Nephron progenitor cell (in vitro differentiated cells): ENCODE data around the gene POLR1B.
"Not testable (repeated sequence)": the region's sequence is repeated elsewhere in the genome, so short reads cannot be mapped to it uniquely, and the experiment has no call there.

Experiments used
- DNase-seq: peaks from one replicate; pipeline ENCODE4 v3.0.0; 2021
- H3K27ac Mint-ChIP-seq: 2 replicates; pipeline ENCODE4 v1.8.0; 2021; ENCODE audit warnings: mild to moderate bottlenecking, moderate library complexity, mixed read lengths
- H3K27me3 Mint-ChIP-seq: 2 replicates; pipeline ENCODE4 v1.8.0; 2021; ENCODE audit warnings: mild to moderate bottlenecking, low read depth, mixed read lengths; ENCODE audit not compliant: poor library complexity
- H3K36me3 Mint-ChIP-seq: 2 replicates; pipeline ENCODE4 v1.8.0; 2021; ENCODE audit warnings: low read depth, mixed read lengths
- H3K4me1 Mint-ChIP-seq: 2 replicates; pipeline ENCODE4 v1.8.0; 2021; ENCODE audit warnings: mixed read lengths
- H3K4me3 Mint-ChIP-seq: 2 replicates; pipeline ENCODE4 v1.8.0; 2021; ENCODE audit warnings: mild to moderate bottlenecking, moderate library complexity, mixed read lengths
- H3K9me3 Mint-ChIP-seq: 2 replicates; pipeline ENCODE4 v1.8.0; 2021; ENCODE audit warnings: mild to moderate bottlenecking, moderate library complexity, mixed read lengths
- TF ChIP-seq, protein P1 (sequence below): fragments of 200-600 bp; sonication (generic); IDR thresholded peaks from 2 replicates; pipeline ENCODE4 v1.5.0; 2021; ENCODE audit warnings: antibody characterized with exemption

The POLR1B gene

DNA sequence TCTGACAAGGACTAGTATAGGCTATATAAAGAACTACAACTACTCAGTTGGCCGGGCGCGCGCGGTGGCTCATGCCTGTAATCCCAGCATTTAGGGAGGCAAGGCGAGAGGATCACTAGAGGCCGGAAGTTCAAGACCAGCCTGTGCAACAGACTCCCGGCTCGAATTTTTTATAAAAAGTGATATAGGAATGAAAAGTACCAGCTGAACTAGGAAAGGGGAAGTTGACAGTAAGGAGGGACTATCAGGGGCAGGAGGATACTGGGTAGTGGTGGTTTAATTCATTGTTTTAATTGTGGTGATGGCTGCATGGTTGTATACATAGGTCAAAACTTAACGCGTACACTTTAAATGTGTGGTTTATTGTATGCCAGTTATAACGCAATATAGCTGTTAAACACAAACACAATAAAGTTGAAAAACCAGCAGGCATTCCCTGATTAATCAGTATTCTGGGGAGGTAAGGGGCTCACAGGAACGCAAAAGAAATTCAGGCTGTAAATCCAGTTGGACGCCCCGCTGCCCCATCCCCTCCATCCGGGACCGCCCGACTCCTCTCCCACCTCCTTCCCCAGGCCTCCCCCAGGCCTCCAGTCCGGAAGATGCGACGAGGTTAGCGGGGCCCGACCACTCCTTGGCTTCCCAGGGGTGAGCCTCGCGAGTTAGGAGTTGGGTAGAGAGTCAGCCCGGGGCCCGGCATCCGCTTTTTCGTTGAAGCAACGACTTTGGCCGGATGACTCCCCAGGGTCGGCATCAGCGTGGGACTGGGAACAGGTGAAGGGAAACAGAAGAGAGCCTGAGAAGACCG, 746 bp upstream of the POLR1B start:
- TF ChIP-seq, protein P1, sequence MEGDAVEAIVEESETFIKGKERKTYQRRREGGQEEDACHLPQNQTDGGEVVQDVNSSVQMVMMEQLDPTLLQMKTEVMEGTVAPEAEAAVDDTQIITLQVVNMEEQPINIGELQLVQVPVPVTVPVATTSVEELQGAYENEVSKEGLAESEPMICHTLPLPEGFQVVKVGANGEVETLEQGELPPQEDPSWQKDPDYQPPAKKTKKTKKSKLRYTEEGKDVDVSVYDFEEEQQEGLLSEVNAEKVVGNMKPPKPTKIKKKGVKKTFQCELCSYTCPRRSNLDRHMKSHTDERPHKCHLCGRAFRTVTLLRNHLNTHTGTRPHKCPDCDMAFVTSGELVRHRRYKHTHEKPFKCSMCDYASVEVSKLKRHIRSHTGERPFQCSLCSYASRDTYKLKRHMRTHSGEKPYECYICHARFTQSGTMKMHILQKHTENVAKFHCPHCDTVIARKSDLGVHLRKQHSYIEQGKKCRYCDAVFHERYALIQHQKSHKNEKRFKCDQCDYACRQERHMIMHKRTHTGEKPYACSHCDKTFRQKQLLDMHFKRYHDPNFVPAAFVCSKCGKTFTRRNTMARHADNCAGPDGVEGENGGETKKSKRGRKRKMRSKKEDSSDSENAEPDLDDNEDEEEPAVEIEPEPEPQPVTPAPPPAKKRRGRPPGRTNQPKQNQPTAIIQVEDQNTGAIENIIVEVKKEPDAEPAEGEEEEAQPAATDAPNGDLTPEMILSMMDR = no peak
- H3K27ac Mint-ChIP-seq = peak overlapping the region; percentile 99

DNA sequence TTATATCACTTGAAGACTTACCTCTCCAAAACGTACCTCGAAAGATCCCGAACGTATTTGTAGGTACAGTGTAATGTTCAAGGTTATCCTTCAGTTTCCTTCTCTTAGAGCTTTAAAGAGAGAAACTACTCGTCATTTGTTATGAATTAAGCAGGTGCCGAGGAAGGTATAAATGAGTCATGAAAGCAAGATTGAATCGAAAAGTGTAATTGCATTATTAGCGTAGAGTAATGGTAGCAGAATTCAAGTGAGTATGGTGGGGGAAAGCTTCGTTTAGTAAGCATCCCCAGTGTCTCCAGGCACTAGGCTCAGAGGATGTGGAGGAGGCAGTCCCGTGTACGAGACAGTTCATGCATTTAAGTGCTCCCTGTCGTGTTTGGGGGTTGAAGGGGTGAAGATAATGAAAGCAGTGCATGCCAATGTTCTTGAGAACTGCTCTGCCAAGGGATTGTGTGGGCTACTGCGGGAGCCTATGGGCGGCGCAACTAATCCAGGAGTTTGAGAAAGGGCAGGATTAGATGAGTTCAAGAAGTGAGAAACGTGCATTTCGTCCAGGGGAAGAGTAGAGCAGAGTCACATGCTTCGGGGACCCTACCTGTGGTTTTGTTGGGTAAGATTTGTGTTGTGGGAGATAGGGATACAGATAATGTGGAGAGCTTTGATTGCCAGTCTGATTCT, 858 bp downstream of the POLR1B start:
- Mint-ChIP-seq H3K36me3 (peaks cover 12% of the 10 kb centered on the region), H3K4me1 (peaks cover 24% of the 10 kb centered on the region), H3K4me3 (no peak overlapping the region), H3K27me3 (no peaks in the 10 kb centered on the region), H3K27ac (no peak overlapping the region), H3K9me3 (no peaks in the 10 kb centered on the region)
- TF ChIP-seq, protein P1 = no peak
- DNase-seq = peak; percentile 11

More for the DNA sequence above, 746 bp upstream of the POLR1B start:
- Mint-ChIP-seq H3K4me3 (no peak overlapping the region), H3K9me3 (no peaks in the 10 kb centered on the region), H3K4me1 (peaks cover 13% of the 10 kb centered on the region), H3K36me3 (peaks cover 3% of the 10 kb centered on the region), H3K27me3 (no peaks in the 10 kb centered on the region)
- peak; percentile 71 for DNase-seq

DNA sequence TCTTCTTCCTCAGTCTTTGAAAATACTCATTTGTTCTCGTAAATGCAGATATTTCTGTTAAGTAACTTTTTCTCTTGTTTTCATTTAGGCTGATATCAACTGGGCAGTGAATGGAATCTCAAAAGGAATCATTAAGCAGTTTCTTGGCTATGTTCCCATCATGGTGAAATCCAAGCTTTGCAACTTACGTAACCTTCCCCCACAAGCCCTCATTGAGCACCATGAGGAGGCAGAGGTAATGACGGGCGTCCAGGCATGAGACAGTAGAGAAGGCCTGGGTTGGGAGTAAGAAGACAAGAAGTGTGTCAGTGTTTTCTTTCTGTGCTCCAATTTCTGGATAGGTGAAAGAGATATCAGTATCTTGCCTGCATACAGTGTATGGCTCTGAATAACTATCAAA, 5.1 kb downstream of the POLR1B start:
- Mint-ChIP-seq H3K4me3 (no peak overlapping the region), H3K36me3 (peaks cover 46% of the 10 kb centered on the region)
- TF ChIP-seq, protein P1 = no peak

DNA sequence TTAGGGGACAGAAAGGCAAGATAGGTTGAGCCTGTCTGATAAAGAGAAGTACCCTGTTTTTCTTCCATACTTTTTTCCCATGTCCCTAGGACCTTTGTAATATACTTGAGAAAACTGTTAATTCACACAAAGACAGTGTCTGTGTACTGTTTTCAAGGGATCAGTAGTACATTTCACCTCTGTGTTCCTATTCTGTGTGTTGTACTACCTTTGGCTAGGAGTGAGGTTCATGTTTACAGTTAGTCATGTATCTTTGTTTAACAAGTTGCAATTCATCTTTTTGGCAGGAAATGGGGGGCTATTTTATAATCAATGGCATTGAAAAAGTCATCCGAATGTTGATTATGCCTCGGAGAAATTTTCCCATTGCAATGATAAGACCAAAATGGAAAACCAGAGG, 6.7 kb downstream of the POLR1B start:
- H3K4me1 Mint-ChIP-seq = peaks cover 17% of the 10 kb centered on the region
- H3K36me3 Mint-ChIP-seq = peaks cover 61% of the 10 kb centered on the region
- no peak overlapping the region for H3K27ac Mint-ChIP-seq
- TF ChIP-seq, protein P1 = no peak
- no peaks in the 10 kb centered on the region for H3K9me3 Mint-ChIP-seq
- no peak for DNase-seq
- no peak overlapping the region for H3K4me3 Mint-ChIP-seq
- no peaks in the 10 kb centered on the region for H3K27me3 Mint-ChIP-seq

More for the DNA sequence above, 5.1 kb downstream of the POLR1B start:
- H3K9me3 Mint-ChIP-seq = no peaks in the 10 kb centered on the region
- peak; percentile 7 for DNase-seq
- no peaks in the 10 kb centered on the region for H3K27me3 Mint-ChIP-seq
- peaks cover 17% of the 10 kb centered on the region for H3K4me1 Mint-ChIP-seq
- peak overlapping the region; percentile 47 for H3K27ac Mint-ChIP-seq

DNA sequence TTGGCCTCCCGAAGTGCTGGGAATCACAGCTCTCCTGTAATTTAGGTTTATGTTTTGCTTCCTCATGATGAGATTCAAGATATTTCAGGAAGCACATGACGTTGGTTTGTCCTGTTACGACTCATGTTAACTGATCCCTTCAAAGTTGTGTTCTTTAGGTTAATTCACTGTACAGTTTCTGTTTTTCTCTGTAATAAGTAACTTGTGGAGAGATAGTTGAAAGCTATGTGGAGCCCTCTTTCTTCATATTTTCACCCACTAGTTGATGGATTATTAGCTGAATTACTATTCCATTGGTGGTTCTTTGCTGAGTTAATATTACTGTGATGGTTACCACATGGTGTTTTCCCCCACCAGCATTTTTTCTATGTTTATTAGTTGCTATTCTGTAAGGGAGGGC, 23.8 kb downstream of the POLR1B start:
- Mint-ChIP-seq H3K36me3 (peaks cover 91% of the 10 kb centered on the region), H3K4me3 (no peak overlapping the region), H3K27me3 (no peaks in the 10 kb centered on the region), H3K9me3 (no peaks in the 10 kb centered on the region), H3K4me1 (no peaks in the 10 kb centered on the region), H3K27ac (peak overlapping the region; percentile 41)
- no peak for DNase-seq
- TF ChIP-seq, protein P1 = no peak

DNA sequence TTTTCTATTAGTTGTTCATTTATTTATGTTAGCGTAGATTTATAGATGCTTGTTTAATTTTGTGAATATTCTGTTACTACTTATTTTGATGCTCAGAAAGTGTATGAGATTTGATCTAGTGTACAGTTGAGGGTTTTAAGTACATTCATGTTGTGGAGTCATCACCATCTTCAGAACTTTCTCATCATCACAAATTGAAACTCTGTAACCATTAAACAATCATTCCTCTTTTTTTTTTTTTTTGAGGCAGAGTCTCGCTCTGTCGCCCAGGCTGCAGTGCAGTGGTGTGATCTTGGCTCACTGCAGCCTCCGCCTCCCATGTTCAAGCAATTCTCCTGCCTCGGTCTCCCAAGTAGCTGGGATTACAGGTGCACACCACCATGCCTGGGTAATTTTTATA, 24.2 kb downstream of the POLR1B start:
- DNase-seq, H3K27me3 Mint-ChIP-seq, H3K4me3 Mint-ChIP-seq, H3K4me1 Mint-ChIP-seq, H3K9me3 Mint-ChIP-seq: not testable (repeated sequence)
- Mint-ChIP-seq H3K36me3 (peaks cover 91% of the 10 kb centered on the region), H3K27ac (peak overlapping the region; percentile 41)
